WTC11 (cell line): Measurements from ENCODE around the gene PGM3. TPM values are rescaled to one million over a fixed set of nuclear protein-coding genes. Genes with fewer than 3 reads are reported as not detected.

ENCODE experiments used
- ATAC-seq: fragments of 200-7000 bp; cut with Tn5 transposase; 2 replicates; pipeline ENCODE4 v1.10.0; 2021; ENCODE audit warnings: mild to moderate bottlenecking, moderate library complexity
- CTCF ChIA-PET: fragments of 300-600 bp; sonication (Branson Sonifier 250); formaldehyde crosslinking; loops from one replicate; lab custom pipeline; 2021; ENCODE audit warnings: antibody characterized with exemption; lab: Charles Lee
- POLR2A ChIA-PET: fragments of 350-600 bp; sonication (Branson Sonifier 250); formaldehyde crosslinking; loops from one replicate; lab custom pipeline; 2021; ENCODE audit warnings: antibody characterized with exemption; lab: Charles Lee
- DNase-seq: peaks from one replicate; pipeline ENCODE4 v3.0.0; 2021; ENCODE audit warnings: low spot score
- H3K27ac Mint-ChIP-seq: 2 replicates; pipeline ENCODE4 v1.8.0; 2021; ENCODE audit warnings: mixed read lengths
- H3K27me3 Mint-ChIP-seq: 2 replicates; pipeline ENCODE4 v1.8.0; 2021; ENCODE audit warnings: low read depth, mild to moderate bottlenecking, moderate library complexity, mixed read lengths
- H3K36me3 Mint-ChIP-seq: 2 replicates; pipeline ENCODE4 v1.8.0; 2021; ENCODE audit warnings: mixed read lengths
- H3K4me1 Mint-ChIP-seq: 2 replicates; pipeline ENCODE4 v1.8.0; 2022; ENCODE audit warnings: mixed read lengths
- H3K4me3 Mint-ChIP-seq: 2 replicates; pipeline ENCODE4 v1.8.0; 2021; ENCODE audit warnings: mild to moderate bottlenecking, moderate library complexity, mixed read lengths
- H3K9me3 Mint-ChIP-seq: 2 replicates; pipeline ENCODE4 v1.8.0; 2021; ENCODE audit warnings: mixed read lengths
- AR ChIP-seq: fragments of 250-450 bp; sonication (Bioruptor Pico); IDR thresholded peaks from 2 replicates; pipeline ENCODE4 v1.9.0; 2021; ENCODE audit warnings: mild to moderate bottlenecking
- ATF1 ChIP-seq: sonication (generic); formaldehyde crosslinking; IDR thresholded peaks from 2 replicates; pipeline ENCODE4 v1.8.1; 2023; ENCODE audit warnings: mild to moderate bottlenecking, moderate library complexity, missing genetic modification reagents
- ATF6 ChIP-seq: sonication (generic); formaldehyde crosslinking; IDR thresholded peaks from 2 replicates; pipeline ENCODE4 v1.8.1; 2023; ENCODE audit warnings: mild to moderate bottlenecking, missing genetic modification reagents
- CREM ChIP-seq: sonication (generic); formaldehyde crosslinking; IDR thresholded peaks from 2 replicates; pipeline ENCODE4 v1.8.1; 2022; ENCODE audit warnings: mild to moderate bottlenecking, missing genetic modification reagents, moderate library complexity
- CTCF ChIP-seq: fragments of 200-600 bp; IDR thresholded peaks from 2 replicates; pipeline ENCODE4 v1.8.0; 2022; ENCODE audit warnings: antibody characterized with exemption
- ETV6 ChIP-seq: sonication (generic); formaldehyde crosslinking; IDR thresholded peaks from 2 replicates; pipeline ENCODE4 v1.8.1; 2022; ENCODE audit warnings: mild to moderate bottlenecking, missing genetic modification reagents
- FOXK1 ChIP-seq: sonication (generic); formaldehyde crosslinking; IDR thresholded peaks from 2 replicates; pipeline ENCODE4 v1.8.0; 2022; ENCODE audit warnings: mild to moderate bottlenecking, moderate library complexity, missing genetic modification reagents
- FOXP1 ChIP-seq: sonication (generic); formaldehyde crosslinking; IDR thresholded peaks from 2 replicates; pipeline ENCODE4 v1.8.0; 2022; ENCODE audit warnings: missing genetic modification reagents, mild to moderate bottlenecking, moderate library complexity, borderline replicate concordance
- HMGA2 ChIP-seq: fragments of 250-450 bp; sonication (Bioruptor Pico); IDR thresholded peaks from 2 replicates; pipeline ENCODE4 v1.4.0; 2021; ENCODE audit warnings: mild to moderate bottlenecking, moderate library complexity
- NFE2L1 ChIP-seq: sonication (generic); formaldehyde crosslinking; IDR thresholded peaks from 2 replicates; pipeline ENCODE4 v1.8.1; 2023; ENCODE audit warnings: missing genetic modification reagents
- NR3C1 ChIP-seq: sonication (generic); formaldehyde crosslinking; conservative IDR thresholded peaks from 2 replicates; pipeline ENCODE4 v1.8.1; 2023; ENCODE audit warnings: low read depth, mild to moderate bottlenecking, missing genetic modification reagents
- PRRX2 ChIP-seq: fragments of 250-450 bp; sonication (Bioruptor Pico); IDR thresholded peaks from 2 replicates; pipeline ENCODE4 v1.8.0; 2021; ENCODE audit warnings: mild to moderate bottlenecking
- TCF7 ChIP-seq: sonication (generic); formaldehyde crosslinking; IDR thresholded peaks from 2 replicates; pipeline ENCODE4 v1.8.0; 2022; ENCODE audit warnings: mild to moderate bottlenecking, low read depth, missing genetic modification reagents, moderate library complexity
- TP53 ChIP-seq: sonication (generic); formaldehyde crosslinking; IDR thresholded peaks from 2 replicates; pipeline ENCODE4 v1.8.1; 2023; ENCODE audit warnings: mild to moderate bottlenecking, missing genetic modification reagents
- USF1 ChIP-seq: sonication (generic); formaldehyde crosslinking; IDR thresholded peaks from 2 replicates; pipeline ENCODE4 v1.8.0; 2022; ENCODE audit warnings: mild to moderate bottlenecking, missing genetic modification reagents
- ZNF138 ChIP-seq: sonication (generic); formaldehyde crosslinking; conservative IDR thresholded peaks from 2 replicates; pipeline ENCODE4 v1.8.1; 2022; ENCODE audit warnings: mild to moderate bottlenecking, moderate library complexity, missing genetic modification reagents
- ZNF219 ChIP-seq: sonication (generic); formaldehyde crosslinking; IDR thresholded peaks from 2 replicates; pipeline ENCODE4 v1.8.0; 2023; ENCODE audit warnings: missing genetic modification reagents, mild to moderate bottlenecking, borderline replicate concordance
- ZNF423 ChIP-seq: fragments of 250-450 bp; sonication (Bioruptor Pico); IDR thresholded peaks from 2 replicates; pipeline ENCODE4 v2.1.2; 2022; ENCODE audit warnings: mild to moderate bottlenecking, moderate library complexity
- total RNA-seq: library from RNA; stranded (reverse); gene quantifications from 3 replicates; pipeline ENCODE4 v1.2.3, GENCODE V29; 2021
- TF ChIP-seq, protein P1 (sequence below): sonication (generic); formaldehyde crosslinking; IDR thresholded peaks from 2 replicates; pipeline ENCODE4 v1.8.0; 2022; ENCODE audit warnings: missing genetic modification reagents
- TF ChIP-seq, protein P2 (sequence below): sonication (generic); formaldehyde crosslinking; IDR thresholded peaks from 2 replicates; pipeline ENCODE4 v1.8.1; 2023; ENCODE audit warnings: mild to moderate bottlenecking, missing genetic modification reagents, moderate library complexity
- TF ChIP-seq, protein P3 (sequence below): fragments of 250-450 bp; sonication (Bioruptor Pico); IDR thresholded peaks from 2 replicates; pipeline ENCODE4 v2.1.2; 2022; ENCODE audit warnings: mild to moderate bottlenecking, moderate library complexity
- TF ChIP-seq, protein P4 (sequence below): fragments of 250-450 bp; sonication (Bioruptor Pico); IDR thresholded peaks from 2 replicates; pipeline ENCODE4 v1.9.0; 2021; ENCODE audit warnings: mild to moderate bottlenecking

PGM3 gene
- total RNA-seq, 1 experiment from 2014 or later = 70.0 TPM

- Mint-ChIP-seq H3K4me3 (no peak overlapping the region), H3K27me3 (no peaks in the 10 kb centered on the region), H3K4me1 (no peaks in the 10 kb centered on the region), H3K9me3 (no peaks in the 10 kb centered on the region), H3K27ac (no peak overlapping the region), H3K36me3 (no peaks in the 10 kb centered on the region)
- CTCF ChIA-PET = interaction anchor here (0.7 to 2.3 kb wide), 4 partner anchors 149 to 316 kb away, joined by 3 to 12 read pairs (median 4); partner anchors contain the start of gene PRSS35
- no peak for DNase-seq
- TF ChIP-seq TCF7 (CRISPR knock-in tag) = no peak
- TF ChIP-seq, protein P1, sequence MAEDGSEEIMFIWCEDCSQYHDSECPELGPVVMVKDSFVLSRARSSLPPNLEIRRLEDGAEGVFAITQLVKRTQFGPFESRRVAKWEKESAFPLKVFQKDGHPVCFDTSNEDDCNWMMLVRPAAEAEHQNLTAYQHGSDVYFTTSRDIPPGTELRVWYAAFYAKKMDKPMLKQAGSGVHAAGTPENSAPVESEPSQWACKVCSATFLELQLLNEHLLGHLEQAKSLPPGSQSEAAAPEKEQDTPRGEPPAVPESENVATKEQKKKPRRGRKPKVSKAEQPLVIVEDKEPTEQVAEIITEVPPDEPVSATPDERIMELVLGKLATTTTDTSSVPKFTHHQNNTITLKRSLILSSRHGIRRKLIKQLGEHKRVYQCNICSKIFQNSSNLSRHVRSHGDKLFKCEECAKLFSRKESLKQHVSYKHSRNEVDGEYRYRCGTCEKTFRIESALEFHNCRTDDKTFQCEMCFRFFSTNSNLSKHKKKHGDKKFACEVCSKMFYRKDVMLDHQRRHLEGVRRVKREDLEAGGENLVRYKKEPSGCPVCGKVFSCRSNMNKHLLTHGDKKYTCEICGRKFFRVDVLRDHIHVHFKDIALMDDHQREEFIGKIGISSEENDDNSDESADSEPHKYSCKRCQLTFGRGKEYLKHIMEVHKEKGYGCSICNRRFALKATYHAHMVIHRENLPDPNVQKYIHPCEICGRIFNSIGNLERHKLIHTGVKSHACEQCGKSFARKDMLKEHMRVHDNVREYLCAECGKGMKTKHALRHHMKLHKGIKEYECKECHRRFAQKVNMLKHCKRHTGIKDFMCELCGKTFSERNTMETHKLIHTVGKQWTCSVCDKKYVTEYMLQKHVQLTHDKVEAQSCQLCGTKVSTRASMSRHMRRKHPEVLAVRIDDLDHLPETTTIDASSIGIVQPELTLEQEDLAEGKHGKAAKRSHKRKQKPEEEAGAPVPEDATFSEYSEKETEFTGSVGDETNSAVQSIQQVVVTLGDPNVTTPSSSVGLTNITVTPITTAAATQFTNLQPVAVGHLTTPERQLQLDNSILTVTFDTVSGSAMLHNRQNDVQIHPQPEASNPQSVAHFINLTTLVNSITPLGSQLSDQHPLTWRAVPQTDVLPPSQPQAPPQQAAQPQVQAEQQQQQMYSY (CRISPR knock-in tag) = no peak
- TF ChIP-seq TP53 (CRISPR knock-in tag) = no peak
- no peak for TF ChIP-seq NFE2L1
- no peak for TF ChIP-seq FOXK1 (CRISPR knock-in tag)
- TF ChIP-seq CTCF = no peak
- TF ChIP-seq, protein P2, sequence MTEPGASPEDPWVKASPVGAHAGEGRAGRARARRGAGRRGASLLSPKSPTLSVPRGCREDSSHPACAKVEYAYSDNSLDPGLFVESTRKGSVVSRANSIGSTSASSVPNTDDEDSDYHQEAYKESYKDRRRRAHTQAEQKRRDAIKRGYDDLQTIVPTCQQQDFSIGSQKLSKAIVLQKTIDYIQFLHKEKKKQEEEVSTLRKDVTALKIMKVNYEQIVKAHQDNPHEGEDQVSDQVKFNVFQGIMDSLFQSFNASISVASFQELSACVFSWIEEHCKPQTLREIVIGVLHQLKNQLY (CRISPR knock-in tag) = no peak
- no peak for TF ChIP-seq FOXP1 (CRISPR knock-in tag)
- TF ChIP-seq CREM (CRISPR knock-in tag) = no peak
- TF ChIP-seq PRRX2 (CRISPR knock-in tag) = no peak
- TF ChIP-seq USF1 (CRISPR knock-in tag) = no peak
- no peak for TF ChIP-seq ATF6
- no peak for ATAC-seq
- POLR2A ChIA-PET = no interaction called here
These were observed 27.1 kb upstream of the PGM3 start for GRCh38 chr6:83220121-83220520.

GRCh38 chr6:83218646-83219045, 25.6 kb upstream of the PGM3 start:
- CTCF ChIA-PET = interaction anchor here (1.3 to 2.3 kb wide), 2 partner anchors 293 to 317 kb away, joined by 5 to 12 read pairs; partner anchors contain the start of gene PRSS35
- no peaks in the 10 kb centered on the region for H3K4me1 Mint-ChIP-seq

More at GRCh38 chr6:83218646-83219045, 25.6 kb upstream of the PGM3 start:
- TF ChIP-seq, protein P3, sequence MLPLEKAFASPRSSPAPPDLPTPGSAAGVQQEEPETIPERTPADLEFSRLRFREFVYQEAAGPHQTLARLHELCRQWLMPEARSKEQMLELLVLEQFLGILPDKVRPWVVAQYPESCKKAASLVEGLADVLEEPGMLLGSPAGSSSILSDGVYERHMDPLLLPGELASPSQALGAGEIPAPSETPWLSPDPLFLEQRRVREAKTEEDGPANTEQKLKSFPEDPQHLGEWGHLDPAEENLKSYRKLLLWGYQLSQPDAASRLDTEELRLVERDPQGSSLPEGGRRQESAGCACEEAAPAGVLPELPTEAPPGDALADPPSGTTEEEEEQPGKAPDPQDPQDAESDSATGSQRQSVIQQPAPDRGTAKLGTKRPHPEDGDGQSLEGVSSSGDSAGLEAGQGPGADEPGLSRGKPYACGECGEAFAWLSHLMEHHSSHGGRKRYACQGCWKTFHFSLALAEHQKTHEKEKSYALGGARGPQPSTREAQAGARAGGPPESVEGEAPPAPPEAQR (CRISPR knock-in tag) = no peak
- TF ChIP-seq ZNF423 (no peak), ZNF138 (CRISPR knock-in tag) (no peak), ETV6 (CRISPR knock-in tag) (no peak), ZNF219 (no peak), NR3C1 (CRISPR knock-in tag) (no peak), ATF1 (CRISPR knock-in tag) (no peak), HMGA2 (CRISPR knock-in tag) (no peak), AR (CRISPR knock-in tag) (no peak)
- TF ChIP-seq, protein P4, sequence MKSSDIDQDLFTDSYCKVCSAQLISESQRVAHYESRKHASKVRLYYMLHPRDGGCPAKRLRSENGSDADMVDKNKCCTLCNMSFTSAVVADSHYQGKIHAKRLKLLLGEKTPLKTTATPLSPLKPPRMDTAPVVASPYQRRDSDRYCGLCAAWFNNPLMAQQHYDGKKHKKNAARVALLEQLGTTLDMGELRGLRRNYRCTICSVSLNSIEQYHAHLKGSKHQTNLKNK = no peak
- Mint-ChIP-seq H3K36me3 (no peaks in the 10 kb centered on the region), H3K27ac (no peak overlapping the region), H3K4me3 (no peak overlapping the region), H3K27me3 (no peaks in the 10 kb centered on the region), H3K9me3 (no peaks in the 10 kb centered on the region)
- DNase-seq = no peak
- POLR2A ChIA-PET = no interaction called here
- no peak for ATAC-seq
